ENCODE data around the gene PRKCB.

Gene PRKCB

GRCh38 chr16:23994615-23995014 lies 158.8 kb downstream of the PRKCB start:
- no peak for DNase-seq (ENCODE audit: low read depth)
- H3K4me3 ChIP-seq (ENCODE audit: low read depth, low read length): no peak overlapping the region
- TF ChIP-seq, protein P1, sequence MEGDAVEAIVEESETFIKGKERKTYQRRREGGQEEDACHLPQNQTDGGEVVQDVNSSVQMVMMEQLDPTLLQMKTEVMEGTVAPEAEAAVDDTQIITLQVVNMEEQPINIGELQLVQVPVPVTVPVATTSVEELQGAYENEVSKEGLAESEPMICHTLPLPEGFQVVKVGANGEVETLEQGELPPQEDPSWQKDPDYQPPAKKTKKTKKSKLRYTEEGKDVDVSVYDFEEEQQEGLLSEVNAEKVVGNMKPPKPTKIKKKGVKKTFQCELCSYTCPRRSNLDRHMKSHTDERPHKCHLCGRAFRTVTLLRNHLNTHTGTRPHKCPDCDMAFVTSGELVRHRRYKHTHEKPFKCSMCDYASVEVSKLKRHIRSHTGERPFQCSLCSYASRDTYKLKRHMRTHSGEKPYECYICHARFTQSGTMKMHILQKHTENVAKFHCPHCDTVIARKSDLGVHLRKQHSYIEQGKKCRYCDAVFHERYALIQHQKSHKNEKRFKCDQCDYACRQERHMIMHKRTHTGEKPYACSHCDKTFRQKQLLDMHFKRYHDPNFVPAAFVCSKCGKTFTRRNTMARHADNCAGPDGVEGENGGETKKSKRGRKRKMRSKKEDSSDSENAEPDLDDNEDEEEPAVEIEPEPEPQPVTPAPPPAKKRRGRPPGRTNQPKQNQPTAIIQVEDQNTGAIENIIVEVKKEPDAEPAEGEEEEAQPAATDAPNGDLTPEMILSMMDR (IDR thresholded peaks at IDR 0.05; ENCODE audit: control insufficient read depth, extremely low read depth, insufficient read depth): no peak

DNA sequence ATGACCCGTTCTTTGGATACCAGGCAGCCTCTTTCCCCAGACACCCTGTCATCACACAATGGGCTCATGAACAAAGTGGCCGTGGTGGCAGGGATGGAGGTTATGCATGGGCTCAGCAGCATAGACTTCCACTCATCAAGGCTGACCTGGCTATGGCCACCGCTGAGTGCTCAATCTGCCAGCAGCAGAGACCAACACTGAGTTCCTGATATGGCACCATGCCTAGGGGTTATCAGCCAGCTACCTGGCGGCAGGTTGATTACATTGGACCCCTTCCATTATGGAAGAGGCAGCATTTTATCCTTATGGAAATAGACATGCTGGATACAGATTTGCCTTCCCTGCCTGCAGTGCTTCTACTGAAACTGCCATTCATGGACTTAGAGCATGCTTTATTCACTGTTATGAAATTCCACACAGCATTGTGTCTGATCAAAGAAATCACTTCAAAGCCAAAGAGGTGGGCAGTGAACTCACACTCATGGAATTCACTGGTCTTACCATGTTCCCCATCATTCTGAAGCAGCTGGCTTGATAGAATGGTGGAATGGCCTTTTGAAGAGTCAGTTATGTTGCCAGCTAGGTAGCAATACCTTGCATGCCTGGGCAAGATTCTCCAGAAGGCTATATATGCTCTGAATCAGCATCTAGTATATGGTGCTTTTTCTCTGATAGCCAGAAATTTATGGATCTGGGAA lies 160.6 kb downstream of the PRKCB start:
- no peak for DNase-seq (ENCODE audit: low read depth)
- H3K4me3 ChIP-seq (ENCODE audit: low read depth, low read length): no peak overlapping the region
- TF ChIP-seq, protein P1 (IDR thresholded peaks at IDR 0.05; ENCODE audit: control insufficient read depth, extremely low read depth, insufficient read depth): no peak

DNA sequence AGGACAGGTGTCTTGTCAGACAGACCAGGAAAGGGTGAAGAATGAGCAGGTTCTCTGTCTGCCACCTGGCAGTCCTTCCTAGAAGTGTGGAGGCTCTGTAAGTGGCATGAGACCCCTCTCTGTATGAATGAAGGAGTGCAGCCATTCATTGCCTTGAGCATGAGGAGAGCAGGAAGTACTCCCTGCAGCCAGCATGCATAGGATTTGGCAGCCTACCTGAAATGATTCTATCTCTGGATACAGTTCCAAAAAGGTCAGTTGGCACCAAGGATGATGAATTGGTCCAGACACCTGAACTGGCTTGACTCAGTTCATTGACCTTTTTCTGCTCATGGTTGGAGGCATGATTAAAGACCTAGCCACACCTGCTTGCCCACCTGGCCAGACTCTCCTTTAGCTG lies 163.0 kb downstream of the PRKCB start:
- H3K4me3 ChIP-seq (ENCODE audit: low read depth, low read length): no peak overlapping the region
- TF ChIP-seq, protein P1 (IDR thresholded peaks at IDR 0.05; ENCODE audit: control insufficient read depth, extremely low read depth, insufficient read depth): no peak

GRCh38 chr16:23999663-24000062 lies 163.9 kb downstream of the PRKCB start:
- H3K4me3 ChIP-seq (ENCODE audit: low read depth, low read length): no peak overlapping the region
- no peak for DNase-seq (ENCODE audit: low read depth)
- TF ChIP-seq, protein P1 (IDR thresholded peaks at IDR 0.05; ENCODE audit: control insufficient read depth, extremely low read depth, insufficient read depth): no peak

More for the DNA sequence above, 163.0 kb downstream of the PRKCB start:
- DNase-seq (ENCODE audit: low read depth): no peak

DNA sequence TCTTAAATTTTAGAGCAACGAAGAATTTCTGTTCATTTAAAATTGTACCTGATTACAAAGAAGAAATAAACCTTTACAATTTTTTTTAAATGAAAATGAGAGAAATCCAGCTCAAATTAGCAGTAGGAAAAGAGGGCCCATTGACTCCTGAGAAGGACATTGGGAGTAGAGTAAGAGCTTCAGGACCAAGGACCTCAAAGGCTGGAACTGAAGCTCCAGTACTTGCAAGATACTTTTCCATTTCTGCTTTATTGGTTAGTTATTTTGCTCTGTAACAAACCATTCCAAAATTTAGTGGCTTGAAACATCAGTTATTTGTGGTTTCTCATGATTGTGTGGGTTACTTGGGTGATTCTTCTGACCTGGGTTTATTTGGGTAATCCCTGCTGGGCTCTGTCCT lies 165.9 kb downstream of the PRKCB start:
- H3K4me3 ChIP-seq (ENCODE audit: low read depth, low read length): no peak overlapping the region
- no peak for DNase-seq (ENCODE audit: low read depth)
- TF ChIP-seq, protein P1 (IDR thresholded peaks at IDR 0.05; ENCODE audit: control insufficient read depth, extremely low read depth, insufficient read depth): no peak

GRCh38 chr16:24002619-24003018 lies 166.8 kb downstream of the PRKCB start:
- no peak for DNase-seq (ENCODE audit: low read depth)
- H3K4me3 ChIP-seq (ENCODE audit: low read depth, low read length): no peak overlapping the region
- TF ChIP-seq, protein P1 (IDR thresholded peaks at IDR 0.05; ENCODE audit: control insufficient read depth, extremely low read depth, insufficient read depth): no peak

GRCh38 chr16:24005577-24005976 lies 169.8 kb downstream of the PRKCB start:
- TF ChIP-seq, protein P1 (IDR thresholded peaks at IDR 0.05; ENCODE audit: control insufficient read depth, extremely low read depth, insufficient read depth): no peak
- no peak overlapping the region for H3K4me3 ChIP-seq (ENCODE audit: low read depth, low read length)
- DNase-seq (ENCODE audit: low read depth): no peak

Measured in LNCaP clone FGC (cell line).